ENCODE results near the gene MMP14. TPM values are rescaled to one million over a fixed set of nuclear protein-coding genes. Genes with fewer than 3 reads are reported as not detected.
A peak's percentile ranks its signal among the peaks of the same experiment; 100 is the strongest.
"Not testable (repeated sequence)": the region's sequence is repeated elsewhere in the genome, so short reads cannot be mapped to it uniquely, and the experiment has no call there.

Gene MMP14
- total RNA-seq, 1 donor = 1.6 TPM

DNA sequence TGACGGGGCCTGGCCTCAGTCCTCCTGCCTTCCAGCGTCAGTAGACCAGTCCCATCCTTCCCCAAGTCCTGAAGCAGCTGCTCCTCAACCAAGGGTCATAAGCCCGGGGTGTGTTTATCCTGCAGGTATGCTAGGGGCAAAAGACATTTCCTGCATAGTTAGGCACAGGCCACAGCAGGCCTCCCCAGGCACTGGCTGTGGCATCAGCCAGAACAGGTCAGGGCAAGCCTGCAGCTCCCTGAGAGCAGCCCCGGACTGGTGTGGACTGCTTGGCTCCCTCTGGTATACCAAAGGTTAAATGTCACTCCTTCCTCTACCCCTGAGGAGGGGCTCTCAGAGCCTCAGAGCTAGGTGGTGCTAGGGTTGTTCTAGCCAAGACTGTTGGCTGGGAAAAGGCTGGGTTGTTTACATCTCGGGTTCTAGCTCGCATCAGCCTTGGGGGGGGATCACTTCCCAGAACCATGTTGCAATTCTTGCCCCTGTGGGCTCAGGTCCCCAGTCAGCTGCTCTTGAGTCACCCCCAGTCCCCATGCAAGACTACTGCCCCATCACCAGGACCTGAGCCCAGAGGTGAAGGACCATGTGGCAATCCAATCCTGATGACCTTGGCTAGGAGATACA, 2.9 kb downstream of the MMP14 start:
- no peak for DNase-seq (ENCODE audit: low read depth in 2 of 3, low spot score in 2 of 3)

DNA sequence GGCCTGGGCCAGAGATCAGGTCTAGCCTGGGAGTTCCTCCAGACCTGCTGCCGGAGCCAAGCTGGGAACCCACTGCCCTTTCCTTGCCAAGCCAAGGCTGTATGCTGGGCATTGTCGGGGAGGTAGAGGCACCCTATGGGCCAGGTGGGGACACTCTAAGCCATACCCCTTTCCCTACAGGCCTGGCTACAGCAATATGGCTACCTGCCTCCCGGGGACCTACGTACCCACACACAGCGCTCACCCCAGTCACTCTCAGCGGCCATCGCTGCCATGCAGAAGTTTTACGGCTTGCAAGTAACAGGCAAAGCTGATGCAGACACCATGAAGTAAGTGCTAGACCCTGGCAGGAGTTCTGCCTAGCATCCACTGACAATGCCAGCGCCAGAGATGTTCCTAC, 4.9 kb downstream of the MMP14 start:
- no peak for DNase-seq (ENCODE audit: low read depth in 2 of 3, low spot score in 2 of 3)

GRCh38 chr14:22841769-22842168, 5.4 kb downstream of the MMP14 start:
- no peak for DNase-seq (ENCODE audit: low read depth in 2 of 3, low spot score in 2 of 3)

GRCh38 chr14:22842211-22843122, 6.1 kb downstream of the MMP14 start:
- DNase-seq (ENCODE audit: low read depth in 2 of 3, low spot score in 2 of 3) = no peak

GRCh38 chr14:22843123-22843925, 6.9 kb downstream of the MMP14 start:
- DNase-seq (ENCODE audit: low read depth in 2 of 3, low spot score in 2 of 3) = no peak

DNA sequence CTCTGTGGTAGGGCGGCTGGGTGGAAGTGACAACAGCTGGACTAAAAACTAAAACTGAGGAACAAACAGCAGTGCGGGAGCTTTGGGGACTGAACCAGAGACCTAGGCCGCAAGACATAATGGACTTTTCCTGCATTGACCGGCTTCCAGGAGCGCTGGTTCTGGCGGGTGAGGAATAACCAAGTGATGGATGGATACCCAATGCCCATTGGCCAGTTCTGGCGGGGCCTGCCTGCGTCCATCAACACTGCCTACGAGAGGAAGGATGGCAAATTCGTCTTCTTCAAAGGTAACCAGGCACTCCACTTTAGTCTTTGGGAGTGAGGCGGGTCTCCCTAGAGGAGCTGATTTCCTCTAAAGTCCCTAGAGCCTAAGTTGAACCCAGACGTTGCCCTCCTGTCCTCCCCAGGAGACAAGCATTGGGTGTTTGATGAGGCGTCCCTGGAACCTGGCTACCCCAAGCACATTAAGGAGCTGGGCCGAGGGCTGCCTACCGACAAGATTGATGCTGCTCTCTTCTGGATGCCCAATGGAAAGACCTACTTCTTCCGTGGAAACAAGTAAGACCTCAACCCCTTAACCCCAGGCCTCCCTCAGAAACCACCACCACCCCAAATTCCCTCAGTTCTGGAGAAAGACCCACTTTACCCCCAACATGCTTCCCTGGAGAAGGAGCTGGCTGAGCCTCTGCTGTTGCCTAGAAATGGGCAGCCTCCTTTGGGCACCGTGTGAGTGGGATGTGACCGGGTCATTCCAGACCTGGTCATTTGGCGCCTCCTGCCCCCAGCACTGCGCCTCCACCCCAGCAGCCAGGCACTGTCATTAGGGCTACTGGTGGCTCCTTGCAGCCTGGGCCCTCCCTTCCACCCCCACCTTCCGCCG, 8.1 kb downstream of the MMP14 start:
- DNase-seq (ENCODE audit: low read depth in 2 of 3, low spot score in 2 of 3) = no peak

DNA sequence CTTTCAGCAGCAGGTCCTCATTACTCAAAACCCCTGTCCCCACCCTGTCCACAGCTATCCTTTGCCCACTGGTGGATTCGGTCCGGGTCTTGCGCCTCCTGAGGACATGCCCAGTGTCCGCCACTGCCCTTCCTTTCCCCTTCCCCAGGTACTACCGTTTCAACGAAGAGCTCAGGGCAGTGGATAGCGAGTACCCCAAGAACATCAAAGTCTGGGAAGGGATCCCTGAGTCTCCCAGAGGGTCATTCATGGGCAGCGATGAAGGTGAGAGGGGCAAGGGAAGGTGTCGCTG, 8.7 kb downstream of the MMP14 start:
- no peak for DNase-seq (ENCODE audit: low read depth in 2 of 3, low spot score in 2 of 3)

GRCh38 chr14:22845821-22846625, 9.6 kb downstream of the MMP14 start:
- no peak for DNase-seq (ENCODE audit: low read depth in 2 of 3, low spot score in 2 of 3)

DNA sequence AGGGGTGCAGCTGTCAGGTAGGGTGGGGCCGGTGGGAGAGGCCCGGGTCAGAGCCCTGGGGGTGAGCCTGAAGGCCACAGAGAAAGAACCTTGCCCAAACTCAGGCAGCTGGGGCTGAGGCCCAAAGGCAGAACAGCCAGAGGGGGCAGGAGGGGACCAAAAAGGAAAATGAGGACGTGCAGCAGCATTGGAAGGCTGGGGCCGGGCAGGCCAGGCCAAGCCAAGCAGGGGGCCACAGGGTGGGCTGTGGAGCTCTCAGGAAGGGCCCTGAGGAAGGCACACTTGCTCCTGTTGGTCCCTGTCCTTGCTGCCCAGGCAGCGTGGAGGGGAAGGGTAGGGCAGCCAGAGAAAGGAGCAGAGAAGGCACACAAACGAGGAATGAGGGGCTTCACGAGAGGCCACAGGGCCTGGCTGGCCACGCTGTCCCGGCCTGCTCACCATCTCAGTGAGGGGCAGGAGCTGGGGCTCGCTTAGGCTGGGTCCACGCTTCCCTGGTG, 10.5 kb downstream of the MMP14 start:
- DNase-seq (ENCODE audit: low read depth in 2 of 3, low spot score in 2 of 3) = no peak

- no peak for DNase-seq (ENCODE audit: low read depth in 2 of 3, low spot score in 2 of 3)
These were observed 11.4 kb downstream of the MMP14 start for GRCh38 chr14:22847661-22848341.

GRCh38 chr14:22848351-22849164, 12.2 kb downstream of the MMP14 start:
- DNase-seq (ENCODE audit: low read depth in 2 of 3, low spot score in 2 of 3) = peak in 2 of 3 donors; percentile 79 to 95

DNA sequence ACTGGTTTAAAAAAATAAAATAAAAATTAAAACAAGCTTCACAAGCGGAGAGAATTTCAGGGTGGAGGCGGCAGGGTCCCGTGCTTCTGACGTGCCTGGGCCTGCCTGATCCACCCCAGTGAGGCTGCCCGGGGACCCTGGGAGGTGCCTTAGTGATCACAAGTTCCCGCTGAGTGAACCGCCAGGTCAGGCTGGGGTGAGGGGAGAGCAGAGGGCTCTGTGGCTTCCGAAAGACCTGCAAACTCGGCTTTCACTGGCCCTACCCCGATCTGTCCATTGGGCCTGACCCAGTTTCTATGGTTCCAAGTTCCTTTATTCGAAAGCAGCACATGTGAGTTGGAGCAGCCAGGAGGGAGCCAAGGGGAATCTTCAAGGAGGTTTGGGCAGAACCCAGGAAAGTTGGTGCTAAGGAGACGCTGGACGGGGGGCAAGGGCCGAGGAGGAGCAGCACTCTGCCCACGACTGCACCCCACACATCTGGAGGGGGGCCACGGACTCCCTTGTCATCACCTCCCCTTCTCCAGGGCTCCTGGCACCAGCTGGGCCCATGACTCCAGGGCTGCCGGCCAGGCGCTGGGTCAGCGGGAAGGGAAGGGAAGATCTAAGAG, 12.9 kb downstream of the MMP14 start:
- DNase-seq (ENCODE audit: low read depth in 2 of 3, low spot score in 2 of 3) = no peak

GRCh38 chr14:22850944-22851764, 14.8 kb downstream of the MMP14 start:
- DNase-seq (ENCODE audit: low read depth in 2 of 3, low spot score in 2 of 3) = peak in 2 of 3 donors; percentile 52 to 61

GRCh38 chr14:22852178-22852577, 15.8 kb downstream of the MMP14 start:
- DNase-seq (ENCODE audit: low read depth in 2 of 3, low spot score in 2 of 3) = not testable (repeated sequence)

GRCh38 chr14:22852599-22852939, 16.2 kb downstream of the MMP14 start:
- DNase-seq (ENCODE audit: low read depth in 2 of 3, low spot score in 2 of 3) = no peak

DNA sequence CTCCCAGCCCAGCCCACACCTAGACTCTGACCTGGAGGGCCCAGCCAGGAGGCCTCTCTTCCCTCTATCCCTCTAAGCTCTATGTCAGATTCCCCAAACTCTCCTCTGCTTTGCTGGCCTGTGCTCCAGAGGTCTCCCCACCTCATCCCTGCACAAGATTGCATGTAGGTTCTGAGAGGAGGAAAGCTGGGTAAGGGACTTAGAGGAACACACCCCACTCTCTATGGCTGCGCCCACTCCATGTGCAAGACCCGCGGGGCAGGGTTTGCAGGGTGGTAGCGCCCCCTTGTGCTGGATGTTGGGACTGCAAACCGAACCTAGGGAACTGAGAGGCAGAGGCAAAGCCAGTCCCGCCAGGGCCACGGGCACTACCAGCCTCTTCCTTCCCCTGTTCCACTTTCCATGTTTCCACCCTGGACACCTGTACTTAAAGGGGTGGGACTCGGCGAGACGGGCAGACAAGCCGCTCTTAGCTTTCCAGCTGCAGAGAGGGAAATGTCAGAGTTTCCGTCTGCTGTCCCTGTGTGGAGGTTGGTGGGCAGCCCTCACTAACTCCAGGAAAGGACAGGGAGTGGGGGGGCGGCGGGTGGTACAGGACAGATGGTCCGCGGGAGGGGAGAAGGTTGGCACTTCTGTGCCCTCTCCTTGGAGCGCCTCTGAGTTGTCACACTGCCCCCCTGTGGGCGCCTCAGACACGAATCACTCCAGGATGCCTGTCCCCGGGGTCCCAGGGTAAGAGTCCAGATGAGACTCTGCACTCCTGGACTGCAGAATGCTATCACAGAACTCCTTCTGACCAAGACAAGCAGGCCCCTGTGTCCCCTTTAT, 16.8 kb downstream of the MMP14 start:
- DNase-seq (ENCODE audit: low read depth in 2 of 3, low spot score in 2 of 3) = peak; percentile 77 to 91 (median 78)

Data from hematopoietic multipotent progenitor cell (in vitro differentiated cells).